Hematopoietic multipotent progenitor cell treated with erythropoietin and hydrocortisone succinate and interleukin-3 and kit ligand, for 4 days (in vitro differentiated cells): ENCODE data around the gene YPEL3.

Experiments
- DNase-seq: peaks from one replicate; pipeline ENCODE4 v3.0.0-alpha.2; 2015

The YPEL3 gene

DNA sequence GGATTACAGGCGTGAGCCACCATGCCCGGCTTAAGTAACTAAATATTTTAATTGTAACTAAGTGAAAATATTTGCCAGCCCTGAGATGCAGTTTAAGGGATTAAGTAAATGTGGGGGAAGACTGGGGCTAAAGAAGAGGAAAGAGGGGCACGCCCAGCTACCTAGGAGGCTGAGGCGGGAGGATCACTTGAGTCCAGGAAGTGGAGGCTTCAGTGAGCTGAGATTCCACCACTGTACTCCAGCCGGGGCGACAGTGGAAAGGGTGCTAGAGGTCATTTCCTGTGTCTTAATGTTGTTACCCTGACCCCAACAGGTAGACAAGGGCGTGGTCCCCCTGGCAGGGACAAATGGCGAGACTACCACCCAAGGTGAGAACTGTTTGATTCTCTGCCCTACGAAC lies 27.7 kb downstream of the YPEL3 start:
- DNase-seq = no peak

DNA sequence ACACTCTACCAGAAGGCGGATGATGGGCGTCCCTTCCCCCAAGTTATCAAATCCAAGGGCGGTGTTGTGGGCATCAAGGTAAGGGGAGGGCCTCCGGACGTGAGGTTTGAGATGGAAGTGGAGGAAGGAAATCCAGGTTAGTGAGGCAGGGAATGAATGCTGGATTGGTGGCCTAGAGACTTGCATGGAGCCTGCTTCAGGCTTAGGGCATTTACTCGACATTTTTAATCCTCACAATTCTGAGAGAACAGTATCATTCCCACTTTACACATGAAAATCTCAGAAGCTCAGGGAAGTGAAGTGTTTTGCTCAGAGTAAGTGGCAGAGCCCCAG lies 28.5 kb downstream of the YPEL3 start:
- no peak for DNase-seq

DNA sequence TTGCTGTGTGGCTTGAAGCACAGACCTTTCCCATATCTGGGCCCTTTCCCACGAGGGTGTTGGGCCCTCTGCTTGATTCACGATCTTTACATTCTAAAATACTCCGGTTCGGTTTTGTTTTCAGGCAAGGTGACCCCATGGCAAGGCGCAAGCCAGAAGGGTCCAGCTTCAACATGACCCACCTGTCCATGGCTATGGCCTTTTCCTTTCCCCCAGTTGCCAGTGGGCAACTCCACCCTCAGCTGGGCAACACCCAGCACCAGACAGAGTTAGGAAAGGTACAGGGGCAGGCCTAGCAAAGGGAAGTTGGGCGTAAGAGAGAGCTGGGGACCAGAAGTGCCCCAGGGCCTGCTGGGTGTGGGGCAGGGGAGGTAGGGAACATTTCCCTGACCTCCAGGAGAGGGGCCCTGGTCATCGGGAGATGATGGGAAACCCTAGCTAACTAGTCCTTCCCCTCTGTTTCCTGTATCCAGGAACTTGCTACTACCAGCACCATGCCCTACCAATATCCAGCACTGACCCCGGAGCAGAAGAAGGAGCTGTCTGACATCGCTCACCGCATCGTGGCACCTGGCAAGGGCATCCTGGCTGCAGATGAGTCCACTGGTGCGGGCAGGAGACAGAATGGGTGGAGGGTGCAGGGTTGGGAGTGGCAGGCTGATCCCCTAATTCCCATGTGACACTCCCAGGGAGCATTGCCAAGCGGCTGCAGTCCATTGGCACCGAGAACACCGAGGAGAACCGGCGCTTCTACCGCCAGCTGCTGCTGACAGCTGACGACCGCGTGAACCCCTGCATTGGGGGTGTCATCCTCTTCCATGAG lies 29.0 kb downstream of the YPEL3 start:
- DNase-seq = peak; percentile 46

DNA sequence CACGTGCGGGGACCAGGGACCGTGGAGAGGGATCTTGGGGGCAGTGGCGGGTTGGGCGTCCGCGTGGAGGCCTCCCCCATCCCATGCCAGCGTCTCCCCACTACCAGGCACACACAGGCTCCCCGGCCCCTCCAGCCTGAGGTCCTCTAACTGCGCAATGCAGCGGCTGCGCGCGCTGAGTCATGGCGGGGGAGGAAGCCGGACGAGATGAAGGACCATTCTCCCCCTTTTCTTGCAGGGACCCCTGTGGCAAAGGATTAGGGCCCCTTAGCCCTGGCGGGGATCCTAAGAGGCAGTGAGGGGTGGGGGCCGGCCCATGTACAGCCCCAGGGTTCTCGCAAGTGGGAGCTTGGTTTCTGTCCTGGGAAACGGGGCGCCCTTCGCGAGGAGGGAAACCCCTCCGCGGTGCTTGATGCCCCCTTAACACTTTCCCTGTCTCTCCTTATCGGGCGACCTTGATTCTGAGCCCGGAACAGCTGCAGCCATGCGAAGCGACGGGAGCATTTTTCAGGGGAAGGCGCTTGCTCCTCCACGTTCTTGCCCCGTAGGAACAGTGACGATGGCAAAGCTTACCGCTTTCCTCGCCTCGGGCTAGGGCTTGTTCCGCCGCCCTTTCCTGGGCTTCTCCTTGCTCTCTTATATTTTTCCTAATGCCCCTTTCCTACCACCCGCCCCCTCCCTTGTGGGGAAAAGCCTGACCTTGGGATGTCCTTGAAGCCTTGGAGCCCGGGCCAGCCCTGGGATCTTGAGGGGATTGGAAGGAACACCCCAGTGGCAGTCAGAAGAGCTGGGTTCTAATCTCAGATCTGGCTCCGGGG lies 29.9 kb downstream of the YPEL3 start:
- peak; percentile 71 for DNase-seq

DNA sequence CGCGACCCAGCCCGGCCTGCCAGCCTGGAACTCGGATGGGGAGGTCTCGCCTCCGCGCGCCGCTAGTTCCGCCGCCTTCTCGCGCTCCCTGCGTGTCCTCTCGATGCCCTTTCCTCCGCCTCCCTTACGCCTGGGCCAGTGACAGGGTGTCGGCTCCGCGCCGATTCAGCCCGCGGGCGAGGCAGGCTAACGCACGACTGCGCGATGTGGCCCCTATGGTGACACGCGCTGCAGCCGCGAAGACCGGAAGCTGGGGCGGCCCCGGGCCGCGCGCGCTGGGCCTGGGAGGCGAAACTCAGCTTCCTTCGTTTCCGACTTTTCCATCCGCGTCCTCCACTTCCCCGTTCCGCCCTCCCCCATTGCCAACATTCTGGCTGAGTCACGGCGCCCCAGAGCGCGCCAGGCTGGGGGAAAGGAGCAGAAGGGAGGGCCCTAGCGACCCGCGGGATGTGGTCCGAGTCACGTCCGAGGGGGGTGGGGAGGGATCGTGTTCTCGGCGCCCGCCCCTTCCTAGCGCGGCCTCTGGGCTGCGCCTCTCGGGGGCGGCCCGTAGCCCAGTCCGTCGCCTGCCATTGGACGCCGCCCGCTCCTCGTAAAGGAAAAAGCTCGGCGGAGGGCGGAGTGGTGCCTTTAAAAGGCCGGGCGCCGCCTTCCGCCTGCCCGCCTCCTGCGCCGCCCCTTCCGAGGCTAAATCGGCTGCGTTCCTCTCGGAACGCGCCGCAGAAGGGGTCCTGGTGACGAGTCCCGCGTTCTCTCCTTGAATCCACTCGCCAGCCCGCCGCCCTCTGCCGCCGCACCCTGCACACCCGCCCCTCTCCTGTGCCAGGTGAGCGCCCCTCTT lies 30.7 kb downstream of the YPEL3 start, which contains the start of gene ALDOA:
Gene ALDOA, plus strand, starts transcription at position 659 of the 841 bp plus-strand sequence. CDS start 1,138 bp downstream, outside the sequence.
- DNase-seq = peak; percentile 99

DNA sequence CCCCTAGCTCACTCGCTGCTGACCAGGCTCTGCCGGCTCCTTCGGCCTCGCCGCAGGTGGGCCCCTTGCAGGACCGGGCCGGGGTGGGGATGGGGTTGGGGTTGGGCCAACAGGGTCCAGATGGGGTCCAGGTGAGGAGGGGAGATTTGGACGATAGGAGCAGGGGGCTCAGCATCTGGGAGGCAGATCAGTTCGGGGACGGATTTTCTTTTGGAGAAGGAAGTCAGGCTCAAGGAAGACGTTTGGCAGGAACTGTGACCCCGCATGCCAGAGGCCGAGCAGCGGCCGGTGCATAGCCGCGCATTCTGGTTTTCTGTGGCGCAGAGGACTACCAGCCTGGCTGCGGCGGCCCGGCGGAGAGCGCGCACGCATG lies 31.3 kb downstream of the YPEL3 start:
- DNase-seq = no peak

DNA sequence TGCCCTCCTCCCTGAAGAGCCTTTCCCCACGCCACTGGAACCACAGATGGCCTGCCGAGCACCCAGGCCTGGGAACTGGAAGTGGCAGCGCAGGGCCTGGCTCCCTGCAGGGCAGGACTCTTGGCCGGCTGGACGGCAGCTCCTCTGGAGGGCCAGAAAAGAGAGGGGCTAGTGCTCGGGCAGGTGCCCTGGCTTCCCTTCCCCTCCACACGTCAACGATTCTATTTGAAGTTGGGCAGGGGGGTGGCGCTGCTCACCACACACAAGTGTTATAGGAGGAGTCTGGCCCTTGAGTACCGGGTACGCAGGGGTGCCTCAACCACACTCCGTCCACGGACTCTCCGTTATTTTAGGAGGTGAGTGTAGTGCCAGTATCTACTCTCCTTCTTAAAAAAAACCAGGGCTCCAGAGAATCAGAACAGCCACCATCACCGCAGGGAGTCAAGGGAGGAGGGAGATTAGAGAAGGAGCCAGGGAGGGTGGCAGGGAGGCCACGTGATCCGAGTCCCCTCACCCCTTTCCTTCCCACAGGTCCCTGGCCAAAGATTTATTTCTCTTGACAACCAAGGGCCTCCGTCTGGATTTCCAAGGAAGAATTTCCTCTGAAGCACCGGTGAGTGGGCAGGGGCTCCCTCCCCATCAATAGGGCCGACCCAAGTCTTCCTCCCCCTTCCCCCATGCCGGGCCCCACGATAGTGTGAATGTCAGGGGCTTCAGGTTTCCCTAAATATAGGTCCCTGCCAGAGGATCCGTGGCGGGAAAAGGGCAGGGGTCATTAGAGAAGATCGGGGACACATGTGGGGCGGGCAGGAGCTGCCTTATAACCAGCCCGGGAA lies 31.9 kb downstream of the YPEL3 start:
- peak; percentile 92 for DNase-seq

DNA sequence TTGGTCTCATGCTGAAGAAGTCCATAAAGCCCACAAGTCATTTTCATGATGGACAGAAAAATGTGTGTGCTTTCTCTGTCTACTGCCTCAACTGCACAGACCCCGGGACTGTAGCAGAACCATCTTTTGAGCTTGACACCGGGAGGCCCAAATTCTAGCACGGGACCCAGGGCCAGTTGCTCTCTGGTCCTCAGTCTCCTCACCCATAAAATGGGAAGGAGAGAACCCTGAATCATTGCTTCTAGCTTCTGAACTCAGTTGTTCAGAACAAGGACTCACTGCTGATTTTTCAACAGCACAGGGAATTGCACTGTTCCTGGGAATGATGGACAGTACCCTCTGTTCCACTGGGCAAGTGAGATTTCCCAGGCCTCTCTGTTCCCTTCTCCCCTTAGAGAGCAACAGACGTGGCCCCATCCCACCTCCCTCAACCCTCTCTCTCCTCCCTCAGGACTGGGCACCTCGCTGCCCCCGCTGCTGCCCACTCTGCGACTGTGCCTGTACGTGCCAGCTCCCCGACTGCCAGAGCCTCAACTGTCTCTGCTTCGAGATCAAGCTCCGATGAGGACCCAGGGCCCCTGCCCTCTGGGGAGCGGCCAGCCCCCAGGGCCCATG lies 32.6 kb downstream of the YPEL3 start:
- DNase-seq = no peak

DNA sequence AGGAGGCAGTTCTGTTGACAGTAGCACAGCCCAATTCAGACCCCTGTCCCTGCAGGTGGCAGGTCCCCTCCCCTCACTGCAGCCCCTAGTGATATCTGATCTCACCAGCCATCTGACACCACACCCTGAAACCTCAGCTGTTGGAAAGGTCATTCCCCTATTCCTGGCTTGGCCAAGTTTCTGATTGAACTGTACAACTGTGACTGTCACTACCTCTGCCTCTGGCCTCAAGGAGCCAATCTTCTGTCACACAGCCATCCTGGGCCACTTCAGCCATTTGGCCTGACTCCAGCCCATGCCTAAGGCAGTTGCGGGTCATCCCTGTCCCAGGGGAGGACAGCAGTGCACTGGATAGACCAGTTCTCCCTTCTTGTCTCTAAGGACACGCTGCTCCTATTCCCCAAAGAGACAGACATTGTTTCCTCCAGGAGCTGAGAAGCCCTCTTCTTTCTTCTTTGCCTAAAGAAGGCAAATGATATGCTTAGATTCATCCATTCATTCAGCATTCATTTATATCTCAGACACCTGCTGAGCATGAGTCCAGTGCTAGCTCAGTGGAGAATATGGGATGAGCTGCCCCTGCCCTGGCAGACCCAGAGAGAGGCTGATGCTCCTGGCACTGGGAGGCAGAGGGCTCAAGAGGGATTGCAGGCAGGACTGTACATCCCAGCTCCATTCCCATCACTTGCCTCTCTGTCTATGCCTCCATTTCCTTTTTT lies 35.0 kb downstream of the YPEL3 start:
- DNase-seq = no peak

DNA sequence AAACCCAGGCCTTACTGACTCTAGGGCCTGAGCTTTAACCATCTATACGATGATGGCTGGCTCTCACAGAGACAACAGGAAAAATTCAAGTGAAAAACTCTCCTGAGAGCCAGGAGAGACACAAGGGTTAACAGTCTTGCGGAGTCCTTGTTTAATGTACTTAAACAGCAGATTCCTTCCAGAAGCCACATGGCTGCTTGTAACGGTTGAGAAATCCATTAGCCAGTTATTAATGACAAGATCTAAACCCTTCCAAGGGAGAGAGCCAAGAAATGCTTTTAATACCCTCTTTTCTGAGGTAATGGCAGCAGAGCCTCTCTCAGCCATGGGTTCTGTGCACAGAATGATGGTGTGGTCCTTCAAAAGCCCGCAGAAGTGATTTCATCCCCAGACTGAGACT lies 35.7 kb downstream of the YPEL3 start:
- no peak for DNase-seq

DNA sequence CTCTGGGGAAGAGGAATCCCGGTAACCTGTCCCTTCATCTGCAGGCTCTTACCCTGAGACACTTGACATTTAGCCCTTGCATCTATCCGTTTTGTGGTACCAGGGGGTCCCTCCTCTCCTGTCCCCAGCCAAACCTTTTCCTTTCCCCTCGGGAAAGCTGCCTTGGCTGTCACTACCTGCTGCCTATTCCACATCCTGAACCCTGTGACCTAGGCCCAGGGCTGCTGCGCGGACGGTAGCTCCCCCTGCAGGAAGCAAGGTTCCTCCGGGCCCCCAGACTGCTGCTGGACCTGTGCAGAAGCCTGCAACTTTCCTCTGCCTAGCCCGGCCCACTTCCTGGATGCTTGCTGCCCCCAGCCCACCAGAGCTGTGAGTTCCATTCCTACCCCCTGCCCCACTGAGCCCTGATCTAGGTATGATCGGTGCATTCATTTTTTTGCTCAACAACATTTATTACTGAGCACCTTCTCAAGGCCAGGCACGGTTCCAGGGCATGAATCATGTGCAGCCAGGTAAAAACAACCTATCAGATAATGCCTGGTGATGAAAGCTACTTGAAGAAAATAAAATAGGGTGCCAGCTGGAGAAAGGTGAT lies 41.0 kb downstream of the YPEL3 start:
- DNase-seq = peak; percentile 77

DNA sequence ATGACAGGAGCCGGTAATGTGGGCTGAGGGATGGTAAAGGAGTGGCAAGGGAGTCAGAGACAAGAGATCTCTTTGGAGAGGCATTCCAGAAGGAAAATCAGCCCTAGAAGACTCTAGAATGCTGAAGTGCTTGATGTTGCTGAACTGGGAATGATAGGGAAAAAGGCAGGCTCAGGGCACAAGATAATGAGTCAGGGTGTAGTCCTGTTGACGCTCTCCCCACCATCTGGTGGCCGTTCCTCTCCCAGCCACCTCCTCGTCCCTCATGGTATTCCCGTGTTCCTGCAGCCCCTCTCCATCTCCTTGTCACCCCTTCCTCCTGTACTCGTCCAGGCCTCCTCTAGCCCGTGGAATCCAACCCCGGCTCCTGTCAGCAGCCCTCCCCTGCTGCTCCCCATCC lies 41.6 kb downstream of the YPEL3 start:
- DNase-seq = no peak

DNA sequence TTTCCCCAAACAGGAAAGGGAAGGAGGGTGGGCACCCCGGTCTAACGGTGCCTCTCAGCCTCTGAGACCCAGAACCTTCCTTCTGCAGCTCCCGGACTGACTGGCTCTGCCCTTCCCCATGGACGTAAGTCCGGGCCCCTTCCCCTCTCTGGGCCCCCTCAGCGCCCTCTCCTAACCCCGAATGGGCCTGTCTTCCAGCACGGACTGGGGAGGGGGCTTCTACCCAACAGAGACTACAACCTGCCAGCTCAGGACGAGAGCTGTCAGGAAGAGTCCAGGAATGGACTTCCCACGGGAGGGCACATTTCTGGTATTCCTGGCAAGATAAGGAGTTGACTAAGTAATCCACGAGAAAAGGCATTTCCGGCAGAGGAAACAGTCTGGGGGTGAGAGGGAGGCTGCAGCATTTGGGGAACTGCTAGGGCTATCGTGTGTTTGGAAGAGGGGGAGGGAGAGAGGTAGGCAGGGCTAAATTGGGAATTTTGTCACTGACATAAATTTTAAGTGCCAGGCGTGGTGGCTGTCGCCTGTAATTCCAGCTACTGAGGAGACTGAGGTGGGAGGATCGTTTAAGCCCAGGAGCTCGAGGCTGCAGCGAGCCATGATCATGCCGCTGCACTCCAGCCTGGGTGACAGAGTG lies 42.5 kb downstream of the YPEL3 start:
- no peak for DNase-seq

DNA sequence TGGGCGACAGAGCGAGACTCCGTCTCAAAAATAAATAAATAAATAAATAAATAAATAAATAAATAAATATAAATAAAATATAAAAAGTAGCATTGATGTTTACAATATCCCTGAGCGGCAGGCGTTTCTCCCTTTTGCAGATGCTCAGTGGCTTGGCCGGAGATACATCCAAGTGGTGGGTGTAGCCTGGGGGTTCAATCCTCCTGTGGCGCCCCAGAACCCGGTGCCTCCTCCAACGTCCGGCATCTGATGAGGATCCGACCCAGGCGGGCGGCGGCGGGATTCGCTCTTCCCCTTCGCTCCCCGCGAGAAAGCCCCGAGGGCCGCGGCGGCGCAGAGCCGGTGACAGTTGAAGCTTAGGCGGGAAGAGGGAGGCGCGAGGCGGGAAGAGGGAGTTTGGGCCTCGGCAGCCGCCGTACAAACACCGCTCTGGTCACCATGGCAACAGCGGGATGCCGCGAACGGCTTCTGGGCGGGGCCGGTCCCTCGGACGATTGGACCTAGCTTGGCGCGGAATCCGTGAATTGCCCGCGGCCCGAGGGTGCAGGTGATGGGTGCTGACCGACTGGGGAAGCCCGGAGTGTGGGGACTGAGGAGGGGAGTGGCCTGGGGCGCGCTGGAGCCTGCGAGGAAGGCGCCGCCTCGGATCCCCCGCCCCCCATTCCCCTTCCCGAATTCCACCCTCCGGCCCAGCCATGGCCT lies 43.2 kb downstream of the YPEL3 start:
- peak; percentile 96 for DNase-seq

DNA sequence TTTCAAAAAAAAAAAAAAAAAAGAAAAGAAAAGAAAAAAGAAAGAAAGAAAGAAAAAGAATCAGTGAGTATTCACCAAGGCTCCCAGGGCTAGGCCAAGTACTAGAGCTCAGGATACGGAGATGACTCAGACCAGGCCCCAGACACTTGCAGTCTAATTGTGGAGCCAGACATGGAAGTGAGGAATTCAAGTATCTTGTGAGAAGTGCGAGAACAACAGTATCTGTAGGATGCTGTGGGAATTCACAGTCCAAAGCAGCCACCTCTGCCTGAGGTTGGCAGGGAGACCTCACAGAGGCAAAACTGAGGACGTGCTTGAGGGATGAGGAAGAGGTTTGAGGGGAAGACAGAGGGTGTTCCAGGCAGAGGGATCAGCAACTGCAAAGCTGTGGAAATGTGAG lies 44.5 kb downstream of the YPEL3 start:
- no peak for DNase-seq

DNA sequence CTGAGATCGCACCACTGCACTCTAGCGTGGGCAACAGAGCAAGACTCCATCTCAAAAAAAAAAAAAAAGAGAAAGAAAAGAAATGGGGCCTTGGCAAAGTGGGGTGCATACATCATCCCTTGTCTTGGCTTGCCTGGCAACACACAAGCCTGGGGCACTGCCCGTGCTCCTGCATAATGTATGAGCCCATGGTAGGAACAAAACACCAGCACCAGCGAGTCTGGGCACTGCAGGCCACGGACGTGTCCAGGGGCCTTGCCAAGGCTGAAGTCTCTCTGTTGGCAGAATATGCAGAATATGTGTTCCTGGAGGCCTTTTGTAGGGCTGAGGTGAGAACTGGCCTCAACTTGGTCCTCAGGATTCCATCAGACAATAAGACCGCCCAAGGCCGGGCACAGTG lies 46.1 kb downstream of the YPEL3 start:
- DNase-seq = no peak

DNA sequence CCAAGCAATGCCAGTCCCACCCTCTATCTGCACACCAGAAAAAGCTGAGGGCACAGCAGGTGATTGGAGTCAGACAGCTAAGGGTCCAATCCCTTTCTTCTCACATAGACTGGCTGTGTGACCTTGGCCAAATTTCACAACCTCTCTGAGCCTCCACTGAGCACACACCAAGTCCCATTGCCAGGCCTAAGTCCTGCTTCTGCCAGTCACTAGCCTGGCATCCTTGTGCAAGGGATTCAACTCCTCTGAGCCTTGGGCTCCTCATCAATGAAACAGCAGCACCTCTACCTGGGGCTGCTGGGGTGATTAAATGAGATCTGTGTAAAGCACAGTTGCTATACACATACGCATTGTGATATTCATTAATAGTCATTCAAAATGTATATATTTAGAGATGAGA lies 49.4 kb downstream of the YPEL3 start:
- no peak for DNase-seq

DNA sequence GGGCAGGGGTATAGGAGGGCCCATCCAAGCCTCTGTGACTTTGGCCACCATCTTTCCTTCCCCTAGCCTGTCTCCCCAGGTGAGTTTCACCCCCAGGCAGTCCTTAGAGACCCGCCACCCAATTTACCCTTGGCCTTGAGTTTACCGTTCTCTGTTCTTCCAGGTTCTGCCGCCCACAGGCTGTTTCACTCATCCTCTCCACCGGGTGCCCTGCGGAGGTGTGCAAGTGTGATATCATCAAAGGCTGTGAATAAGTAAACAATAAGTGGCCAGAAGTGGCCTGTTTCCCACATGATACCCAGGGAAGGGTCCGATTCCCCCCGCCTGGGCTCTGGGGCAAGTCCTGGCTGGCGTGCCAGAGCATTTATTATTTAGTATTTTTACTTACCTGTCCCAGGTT lies 49.8 kb downstream of the YPEL3 start:
- no peak for DNase-seq
